ENCODE data around the gene PRDM16. TPM values are rescaled to one million over a fixed set of nuclear protein-coding genes. Genes with fewer than 3 reads are reported as not detected.
A peak's percentile ranks its signal among the peaks of the same experiment; 100 is the strongest.

PRDM16 gene
- total and polyA plus RNA-seq, 2 of the 13 experiments (the other 11 are each of a cell fraction or from before 2014, with no cell fraction given) = 0.15 to 0.81 TPM

DNA sequence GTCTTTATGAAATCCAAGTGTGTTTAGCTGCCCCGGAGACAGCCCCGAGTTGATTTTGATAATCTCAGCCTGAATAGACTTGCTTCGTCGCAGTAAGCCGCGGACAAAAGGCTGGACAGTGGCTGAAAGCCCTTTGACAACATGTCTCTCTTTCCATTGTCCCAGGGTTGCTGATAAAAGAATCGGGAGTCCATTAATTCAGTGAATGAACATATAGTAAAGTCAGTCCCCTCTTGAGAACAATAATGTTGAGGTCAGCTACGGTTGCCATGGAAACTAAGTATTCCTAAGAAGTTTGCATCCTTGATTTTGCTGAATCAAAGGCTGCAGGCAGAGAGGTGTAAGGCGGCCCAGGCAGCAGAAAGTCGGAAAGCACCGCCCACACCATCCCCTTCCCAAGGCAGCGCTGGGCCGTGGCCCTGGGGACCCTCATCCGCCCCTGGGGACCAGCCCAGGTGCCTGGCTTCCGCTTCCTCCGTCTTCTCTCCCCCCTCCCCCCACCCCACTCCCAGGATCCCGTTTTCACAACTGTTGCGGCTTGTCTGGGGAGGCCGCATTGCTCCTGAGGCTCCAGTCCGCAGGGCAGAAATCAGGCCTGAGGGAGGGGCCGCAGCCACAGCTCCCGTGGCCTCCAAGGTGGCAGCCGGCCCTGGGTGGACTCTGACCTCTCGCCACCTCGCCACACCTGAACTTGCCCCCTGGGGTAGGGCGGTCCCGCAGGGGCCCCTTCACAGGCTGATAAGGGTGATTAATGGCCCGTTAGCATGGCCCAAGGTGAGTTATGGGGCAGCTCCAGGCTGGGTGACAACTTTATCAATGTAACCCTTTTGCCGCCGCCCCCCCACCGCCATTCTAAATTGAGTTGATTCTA, 180.9 kb downstream of the PRDM16 start (continued):
- TF ChIP-seq, protein P1, sequence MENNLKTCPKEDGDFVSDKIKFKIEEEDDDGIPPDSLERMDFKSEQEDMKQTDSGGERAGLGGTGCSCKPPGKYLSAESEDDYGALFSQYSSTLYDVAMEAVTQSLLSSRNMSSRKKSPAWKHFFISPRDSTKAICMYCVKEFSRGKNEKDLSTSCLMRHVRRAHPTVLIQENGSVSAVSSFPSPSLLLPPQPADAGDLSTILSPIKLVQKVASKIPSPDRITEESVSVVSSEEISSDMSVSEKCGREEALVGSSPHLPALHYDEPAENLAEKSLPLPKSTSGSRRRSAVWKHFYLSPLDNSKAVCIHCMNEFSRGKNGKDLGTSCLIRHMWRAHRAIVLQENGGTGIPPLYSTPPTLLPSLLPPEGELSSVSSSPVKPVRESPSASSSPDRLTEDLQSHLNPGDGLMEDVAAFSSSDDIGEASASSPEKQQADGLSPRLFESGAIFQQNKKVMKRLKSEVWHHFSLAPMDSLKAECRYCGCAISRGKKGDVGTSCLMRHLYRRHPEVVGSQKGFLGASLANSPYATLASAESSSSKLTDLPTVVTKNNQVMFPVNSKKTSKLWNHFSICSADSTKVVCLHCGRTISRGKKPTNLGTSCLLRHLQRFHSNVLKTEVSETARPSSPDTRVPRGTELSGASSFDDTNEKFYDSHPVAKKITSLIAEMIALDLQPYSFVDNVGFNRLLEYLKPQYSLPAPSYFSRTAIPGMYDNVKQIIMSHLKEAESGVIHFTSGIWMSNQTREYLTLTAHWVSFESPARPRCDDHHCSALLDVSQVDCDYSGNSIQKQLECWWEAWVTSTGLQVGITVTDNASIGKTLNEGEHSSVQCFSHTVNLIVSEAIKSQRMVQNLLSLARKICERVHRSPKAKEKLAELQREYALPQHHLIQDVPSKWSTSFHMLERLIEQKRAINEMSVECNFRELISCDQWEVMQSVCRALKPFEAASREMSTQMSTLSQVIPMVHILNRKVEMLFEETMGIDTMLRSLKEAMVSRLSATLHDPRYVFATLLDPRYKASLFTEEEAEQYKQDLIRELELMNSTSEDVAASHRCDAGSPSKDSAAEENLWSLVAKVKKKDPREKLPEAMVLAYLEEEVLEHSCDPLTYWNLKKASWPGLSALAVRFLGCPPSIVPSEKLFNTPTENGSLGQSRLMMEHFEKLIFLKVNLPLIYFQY (CRISPR knock-in tag; IDR thresholded peaks at IDR 0.05; ENCODE audit: borderline replicate concordance) = no peak
- TF ChIP-seq, protein P2, sequence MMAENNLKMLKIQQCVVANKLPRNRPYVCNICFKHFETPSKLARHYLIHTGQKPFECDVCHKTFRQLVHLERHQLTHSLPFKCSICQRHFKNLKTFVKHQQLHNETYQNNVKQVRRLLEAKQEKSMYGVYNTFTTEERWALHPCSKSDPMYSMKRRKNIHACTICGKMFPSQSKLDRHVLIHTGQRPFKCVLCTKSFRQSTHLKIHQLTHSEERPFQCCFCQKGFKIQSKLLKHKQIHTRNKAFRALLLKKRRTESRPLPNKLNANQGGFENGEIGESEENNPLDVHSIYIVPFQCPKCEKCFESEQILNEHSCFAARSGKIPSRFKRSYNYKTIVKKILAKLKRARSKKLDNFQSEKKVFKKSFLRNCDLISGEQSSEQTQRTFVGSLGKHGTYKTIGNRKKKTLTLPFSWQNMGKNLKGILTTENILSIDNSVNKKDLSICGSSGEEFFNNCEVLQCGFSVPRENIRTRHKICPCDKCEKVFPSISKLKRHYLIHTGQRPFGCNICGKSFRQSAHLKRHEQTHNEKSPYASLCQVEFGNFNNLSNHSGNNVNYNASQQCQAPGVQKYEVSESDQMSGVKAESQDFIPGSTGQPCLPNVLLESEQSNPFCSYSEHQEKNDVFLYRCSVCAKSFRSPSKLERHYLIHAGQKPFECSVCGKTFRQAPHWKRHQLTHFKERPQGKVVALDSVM (CRISPR knock-in tag; IDR thresholded peaks at IDR 0.05) = no peak
- no peak for TF ChIP-seq HMGA1 (CRISPR knock-in tag; conservative IDR thresholded peaks at IDR 0.05)
- TF ChIP-seq NFE2L2 (IDR thresholded peaks at IDR 0.05; ENCODE audit: low read length) = no peak
- TF ChIP-seq, protein P3, sequence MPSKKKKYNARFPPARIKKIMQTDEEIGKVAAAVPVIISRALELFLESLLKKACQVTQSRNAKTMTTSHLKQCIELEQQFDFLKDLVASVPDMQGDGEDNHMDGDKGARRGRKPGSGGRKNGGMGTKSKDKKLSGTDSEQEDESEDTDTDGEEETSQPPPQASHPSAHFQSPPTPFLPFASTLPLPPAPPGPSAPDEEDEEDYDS (CRISPR knock-in tag; IDR thresholded peaks at IDR 0.05) = no peak
- TF ChIP-seq CCAR2 (optimal IDR thresholded peaks at IDR 0.05; ENCODE audit: low read depth, low read length) = no peak
- TF ChIP-seq NCOA5 (CRISPR knock-in tag; IDR thresholded peaks at IDR 0.05) = no peak
- TF ChIP-seq SATB2 (CRISPR knock-in tag; IDR thresholded peaks at IDR 0.05) = no peak
- no peak for TF ChIP-seq SMAD3 (CRISPR knock-in tag; IDR thresholded peaks at IDR 0.05)
- peak; percentile 36; the same call in 1 of the 2 replicates for TF ChIP-seq THAP11 (CRISPR knock-in tag; IDR thresholded peaks at IDR 0.05)
- TF ChIP-seq, protein P4, sequence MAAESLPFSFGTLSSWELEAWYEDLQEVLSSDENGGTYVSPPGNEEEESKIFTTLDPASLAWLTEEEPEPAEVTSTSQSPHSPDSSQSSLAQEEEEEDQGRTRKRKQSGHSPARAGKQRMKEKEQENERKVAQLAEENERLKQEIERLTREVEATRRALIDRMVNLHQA (CRISPR knock-in tag; IDR thresholded peaks at IDR 0.05) = no peak
- no peak for TF ChIP-seq ETV6 (CRISPR knock-in tag; conservative IDR thresholded peaks at IDR 0.05)
- TF ChIP-seq ZNF468 (CRISPR knock-in tag; IDR thresholded peaks at IDR 0.05) = no peak
- peak; percentile 47; the same call in 1 of the 2 replicates for TF ChIP-seq CREM (IDR thresholded peaks at IDR 0.05)
- no peak for TF ChIP-seq CREM (CRISPR knock-in tag; IDR thresholded peaks at IDR 0.05)
- no peak for TF ChIP-seq EED (CRISPR knock-in tag; IDR thresholded peaks at IDR 0.05)
- no peak for TF ChIP-seq CHD4 (IDR thresholded peaks at IDR 0.05; ENCODE audit: borderline replicate concordance, low read length)
- TF ChIP-seq, protein P5, sequence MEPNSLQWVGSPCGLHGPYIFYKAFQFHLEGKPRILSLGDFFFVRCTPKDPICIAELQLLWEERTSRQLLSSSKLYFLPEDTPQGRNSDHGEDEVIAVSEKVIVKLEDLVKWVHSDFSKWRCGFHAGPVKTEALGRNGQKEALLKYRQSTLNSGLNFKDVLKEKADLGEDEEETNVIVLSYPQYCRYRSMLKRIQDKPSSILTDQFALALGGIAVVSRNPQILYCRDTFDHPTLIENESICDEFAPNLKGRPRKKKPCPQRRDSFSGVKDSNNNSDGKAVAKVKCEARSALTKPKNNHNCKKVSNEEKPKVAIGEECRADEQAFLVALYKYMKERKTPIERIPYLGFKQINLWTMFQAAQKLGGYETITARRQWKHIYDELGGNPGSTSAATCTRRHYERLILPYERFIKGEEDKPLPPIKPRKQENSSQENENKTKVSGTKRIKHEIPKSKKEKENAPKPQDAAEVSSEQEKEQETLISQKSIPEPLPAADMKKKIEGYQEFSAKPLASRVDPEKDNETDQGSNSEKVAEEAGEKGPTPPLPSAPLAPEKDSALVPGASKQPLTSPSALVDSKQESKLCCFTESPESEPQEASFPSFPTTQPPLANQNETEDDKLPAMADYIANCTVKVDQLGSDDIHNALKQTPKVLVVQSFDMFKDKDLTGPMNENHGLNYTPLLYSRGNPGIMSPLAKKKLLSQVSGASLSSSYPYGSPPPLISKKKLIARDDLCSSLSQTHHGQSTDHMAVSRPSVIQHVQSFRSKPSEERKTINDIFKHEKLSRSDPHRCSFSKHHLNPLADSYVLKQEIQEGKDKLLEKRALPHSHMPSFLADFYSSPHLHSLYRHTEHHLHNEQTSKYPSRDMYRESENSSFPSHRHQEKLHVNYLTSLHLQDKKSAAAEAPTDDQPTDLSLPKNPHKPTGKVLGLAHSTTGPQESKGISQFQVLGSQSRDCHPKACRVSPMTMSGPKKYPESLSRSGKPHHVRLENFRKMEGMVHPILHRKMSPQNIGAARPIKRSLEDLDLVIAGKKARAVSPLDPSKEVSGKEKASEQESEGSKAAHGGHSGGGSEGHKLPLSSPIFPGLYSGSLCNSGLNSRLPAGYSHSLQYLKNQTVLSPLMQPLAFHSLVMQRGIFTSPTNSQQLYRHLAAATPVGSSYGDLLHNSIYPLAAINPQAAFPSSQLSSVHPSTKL (CRISPR knock-in tag; IDR thresholded peaks at IDR 0.05) = peak; percentile 56; the same call in 1 of the 2 replicates
- TF ChIP-seq ZNF3 (CRISPR knock-in tag; IDR thresholded peaks at IDR 0.05) = no peak
- no peak for TF ChIP-seq ZBTB38 (CRISPR knock-in tag; IDR thresholded peaks at IDR 0.05)
- no peak for TF ChIP-seq SRY (CRISPR knock-in tag; IDR thresholded peaks at IDR 0.05)
